ENCODE measurements around the gene TRERF1.

DNA sequence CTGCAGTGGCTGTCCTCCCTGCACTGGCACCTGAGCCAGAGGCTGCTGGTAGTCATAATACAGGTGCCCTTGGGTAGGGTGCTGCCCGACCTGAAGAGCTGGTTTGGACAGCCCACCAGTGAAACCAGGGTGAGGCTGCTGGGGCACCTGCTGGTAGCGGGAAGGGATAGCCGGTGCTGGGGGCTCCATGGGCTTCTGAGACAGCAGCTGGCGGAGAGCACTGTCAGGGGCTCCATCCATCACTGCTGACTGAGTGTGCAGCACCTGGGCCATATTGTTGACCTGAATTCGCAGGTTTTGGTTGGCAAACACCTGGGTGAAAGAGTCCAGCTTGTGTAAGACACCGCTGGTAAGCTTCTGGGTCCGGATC is 182.9 kb downstream of the TRERF1 start:
- TF ChIP-seq GATA2 (IDR thresholded peaks at IDR 0.05; ENCODE audit: low read depth, low read length) (no peak), GATA3 (IDR thresholded peaks at IDR 0.05; ENCODE audit: low read depth, low read length) (no peak)
